Measurements from ENCODE around the gene PAX7. TPM values are rescaled to one million over a fixed set of nuclear protein-coding genes. Genes with fewer than 3 reads are reported as not detected.

The PAX7 gene
- total RNA-seq, 6 experiments from 2014 or later, result not detected

DNA sequence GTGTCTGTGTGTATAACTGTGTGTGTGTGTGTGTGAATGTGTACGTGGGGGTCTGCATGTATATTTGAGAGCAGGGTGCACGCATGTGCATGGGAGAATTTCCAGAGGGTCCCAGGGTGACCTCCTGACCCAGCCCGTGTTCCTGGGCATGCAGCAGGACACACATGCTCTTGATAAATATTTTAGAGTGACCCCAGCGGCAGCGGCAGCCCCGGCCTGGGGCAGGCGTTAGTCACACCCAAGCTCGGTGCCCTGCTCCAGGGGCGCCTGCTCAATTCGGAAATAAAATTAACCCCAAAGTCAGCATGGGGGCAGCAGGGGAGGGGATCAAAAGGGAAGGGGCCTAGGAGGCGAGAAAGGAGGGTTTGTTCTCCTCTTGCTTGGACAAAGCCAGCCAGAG, 107.5 kb downstream of the PAX7 start:
- TF ChIP-seq, protein P1, sequence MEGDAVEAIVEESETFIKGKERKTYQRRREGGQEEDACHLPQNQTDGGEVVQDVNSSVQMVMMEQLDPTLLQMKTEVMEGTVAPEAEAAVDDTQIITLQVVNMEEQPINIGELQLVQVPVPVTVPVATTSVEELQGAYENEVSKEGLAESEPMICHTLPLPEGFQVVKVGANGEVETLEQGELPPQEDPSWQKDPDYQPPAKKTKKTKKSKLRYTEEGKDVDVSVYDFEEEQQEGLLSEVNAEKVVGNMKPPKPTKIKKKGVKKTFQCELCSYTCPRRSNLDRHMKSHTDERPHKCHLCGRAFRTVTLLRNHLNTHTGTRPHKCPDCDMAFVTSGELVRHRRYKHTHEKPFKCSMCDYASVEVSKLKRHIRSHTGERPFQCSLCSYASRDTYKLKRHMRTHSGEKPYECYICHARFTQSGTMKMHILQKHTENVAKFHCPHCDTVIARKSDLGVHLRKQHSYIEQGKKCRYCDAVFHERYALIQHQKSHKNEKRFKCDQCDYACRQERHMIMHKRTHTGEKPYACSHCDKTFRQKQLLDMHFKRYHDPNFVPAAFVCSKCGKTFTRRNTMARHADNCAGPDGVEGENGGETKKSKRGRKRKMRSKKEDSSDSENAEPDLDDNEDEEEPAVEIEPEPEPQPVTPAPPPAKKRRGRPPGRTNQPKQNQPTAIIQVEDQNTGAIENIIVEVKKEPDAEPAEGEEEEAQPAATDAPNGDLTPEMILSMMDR (IDR thresholded peaks at IDR 0.05), result no peak
- Mint-ChIP-seq H3K27ac (no peak overlapping the region), H3K36me3 (ENCODE audit: low read depth) (no peaks in the 10 kb centered on the region), H3K4me1 (ENCODE audit: low read depth) (no peaks in the 10 kb centered on the region), H3K4me3 (no peak overlapping the region), H3K9me3 (no peaks in the 10 kb centered on the region), H3K27me3 (ENCODE audit: insufficient read depth) (peaks cover 9% of the 10 kb centered on the region)
- no peak for DNase-seq

DNA sequence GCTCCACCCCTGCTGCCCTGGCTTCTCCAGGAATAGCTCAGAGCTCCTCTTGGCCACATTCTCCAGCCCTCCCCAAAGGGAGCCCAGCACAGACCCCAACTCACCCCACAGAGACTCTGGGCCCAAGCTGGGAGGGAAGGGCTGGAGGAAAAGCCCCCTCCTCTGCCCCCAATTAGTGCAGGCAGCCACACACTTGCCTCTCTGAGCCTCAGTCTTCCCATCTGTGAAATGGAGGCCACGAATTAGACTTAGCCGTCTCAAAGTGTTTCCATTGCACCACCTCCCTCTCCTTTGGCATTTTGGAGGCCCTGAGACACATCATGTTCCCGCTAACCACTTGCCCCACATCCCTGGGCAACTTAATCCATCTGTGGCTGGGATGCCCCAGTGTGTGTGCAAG, 108.0 kb downstream of the PAX7 start:
- Mint-ChIP-seq H3K27ac (no peak overlapping the region), H3K9me3 (no peaks in the 10 kb centered on the region), H3K27me3 (ENCODE audit: insufficient read depth) (peaks cover 7% of the 10 kb centered on the region), H3K4me3 (no peak overlapping the region), H3K36me3 (ENCODE audit: low read depth) (no peaks in the 10 kb centered on the region), H3K4me1 (ENCODE audit: low read depth) (no peaks in the 10 kb centered on the region)
- no peak for DNase-seq
- TF ChIP-seq, protein P1 (IDR thresholded peaks at IDR 0.05), result no peak

DNA sequence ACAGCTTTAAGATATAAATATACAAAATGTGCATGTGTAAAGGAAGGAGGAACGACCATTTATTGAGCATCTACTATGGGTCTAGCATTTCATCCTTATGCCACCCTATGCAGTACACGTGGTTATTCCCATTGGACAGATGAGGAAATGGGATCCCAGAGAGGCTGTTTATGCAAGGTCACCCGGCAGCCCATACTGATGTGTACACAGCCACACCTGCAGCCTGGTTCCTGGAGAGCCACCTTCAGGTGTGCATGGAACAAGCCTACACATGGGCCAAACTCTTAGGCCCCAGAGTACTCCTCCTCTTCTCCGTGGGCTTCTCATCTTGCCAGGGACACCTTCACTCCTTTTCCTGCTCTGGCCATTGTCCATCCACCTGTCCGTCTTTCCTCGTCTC, 108.8 kb downstream of the PAX7 start:
- Mint-ChIP-seq H3K27ac (no peak overlapping the region), H3K4me1 (ENCODE audit: low read depth) (no peaks in the 10 kb centered on the region), H3K9me3 (no peaks in the 10 kb centered on the region), H3K36me3 (ENCODE audit: low read depth) (no peaks in the 10 kb centered on the region), H3K4me3 (no peak overlapping the region), H3K27me3 (ENCODE audit: insufficient read depth) (peaks cover 7% of the 10 kb centered on the region)
- no peak for DNase-seq
- TF ChIP-seq, protein P1 (IDR thresholded peaks at IDR 0.05), result no peak

DNA sequence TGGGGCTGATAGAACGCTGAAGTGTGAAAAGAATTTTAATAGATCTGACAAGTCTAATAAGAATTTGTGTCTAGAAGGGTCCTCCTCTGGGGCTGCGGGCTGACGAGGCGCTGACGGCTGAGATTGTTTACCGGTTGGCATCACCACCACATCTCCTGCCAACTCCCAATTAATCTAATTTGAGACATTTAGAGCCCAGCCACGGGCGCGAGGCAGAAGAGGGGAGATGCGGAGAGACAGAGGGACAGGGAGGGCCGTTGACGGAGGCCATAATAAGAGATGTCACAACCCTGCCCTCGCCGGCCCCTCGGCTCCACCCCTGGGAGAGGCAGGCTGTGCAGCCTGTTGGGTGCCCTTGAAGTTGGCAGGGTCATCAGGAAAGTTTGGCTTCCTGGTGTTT, 109.3 kb downstream of the PAX7 start:
- H3K4me1 Mint-ChIP-seq (ENCODE audit: low read depth), result no peaks in the 10 kb centered on the region
- DNase-seq, result no peak
- no peak overlapping the region for H3K4me3 Mint-ChIP-seq
- H3K27me3 Mint-ChIP-seq (ENCODE audit: insufficient read depth), result peaks cover 2% of the 10 kb centered on the region
- H3K9me3 Mint-ChIP-seq, result no peaks in the 10 kb centered on the region
- TF ChIP-seq, protein P1 (IDR thresholded peaks at IDR 0.05), result no peak
- H3K27ac Mint-ChIP-seq, result no peak overlapping the region
- no peaks in the 10 kb centered on the region for H3K36me3 Mint-ChIP-seq (ENCODE audit: low read depth)

DNA sequence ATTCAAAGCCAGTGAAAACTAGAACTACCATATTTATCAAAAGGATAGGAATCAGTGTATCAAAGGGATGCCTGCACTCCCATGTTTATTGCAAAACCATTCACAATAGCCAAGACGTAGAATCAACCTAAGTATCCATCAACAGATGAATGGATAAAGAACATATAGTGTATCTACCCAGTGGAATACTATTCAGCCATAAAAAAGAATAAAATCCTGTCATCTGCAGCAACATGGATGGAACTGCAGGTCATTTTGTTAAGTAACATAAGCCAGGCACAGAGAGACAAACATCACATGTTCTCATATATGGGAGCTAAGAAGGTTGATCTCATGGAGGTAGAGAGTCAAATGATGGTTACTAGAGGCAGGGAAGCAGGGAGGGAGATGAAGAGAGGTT, 110.0 kb downstream of the PAX7 start:
- Mint-ChIP-seq H3K27me3 (ENCODE audit: insufficient read depth) (peaks cover 2% of the 10 kb centered on the region), H3K9me3 (no peaks in the 10 kb centered on the region), H3K4me3 (no peak overlapping the region)

More for the DNA sequence above, 110.0 kb downstream of the PAX7 start:
- TF ChIP-seq, protein P1 (IDR thresholded peaks at IDR 0.05), result no peak
- Mint-ChIP-seq H3K36me3 (ENCODE audit: low read depth) (no peaks in the 10 kb centered on the region), H3K4me1 (ENCODE audit: low read depth) (no peaks in the 10 kb centered on the region), H3K27ac (no peak overlapping the region)
- DNase-seq, result no peak
